HEK293T (cell line): ENCODE data around the gene PYGL.

ENCODE experiments used
- ARNT ChIP-seq: fragments of 450-650 bp; IDR thresholded peaks from 2 replicates; pipeline ENCODE4 v1.6.1; 2017; ENCODE audit warnings: mild to moderate bottlenecking
- ELF4 ChIP-seq: fragments of 450-650 bp; IDR thresholded peaks from 2 replicates; pipeline ENCODE4 v1.6.1; 2017; ENCODE audit warnings: antibody characterized with exemption
- FOXK2 ChIP-seq: fragments of 450-650 bp; IDR thresholded peaks from 2 replicates; pipeline ENCODE4 v1.6.1; 2016; ENCODE audit warnings: mild to moderate bottlenecking
- FOXM1 ChIP-seq: fragments of 450-650 bp; IDR thresholded peaks from 2 replicates; pipeline ENCODE4 v1.6.1; 2017; ENCODE audit warnings: mild to moderate bottlenecking, borderline replicate concordance
- NFRKB ChIP-seq: fragments of 450-650 bp; IDR thresholded peaks from 2 replicates; pipeline ENCODE4 v1.6.1; 2016; ENCODE audit warnings: mild to moderate bottlenecking, moderate library complexity
- SP1 ChIP-seq: fragments of 450-650 bp; IDR thresholded peaks from 2 replicates; pipeline ENCODE4 v1.6.1; 2017
- SUZ12 ChIP-seq: fragments of 450-650 bp; IDR thresholded peaks from 2 replicates; pipeline ENCODE4 v1.6.1; 2016; ENCODE audit warnings: mild to moderate bottlenecking
- TARDBP ChIP-seq: fragments of 450-650 bp; IDR thresholded peaks from 2 replicates; pipeline ENCODE4 v1.6.1; 2016

GRCh38 chr14:50974118-50974517, 29.8 kb upstream of the PYGL start:
- TF ChIP-seq ELF4 = no peak
- TF ChIP-seq FOXM1 = no peak
- TF ChIP-seq SUZ12 = no peak
- TF ChIP-seq TARDBP = no peak
- no peak for TF ChIP-seq ARNT
- no peak for TF ChIP-seq FOXK2
- TF ChIP-seq SP1 = no peak
- no peak for TF ChIP-seq NFRKB
